Measurements from ENCODE around the gene PTPN1. TPM values are rescaled to one million over a fixed set of nuclear protein-coding genes. Genes with fewer than 3 reads are reported as not detected.
A peak's percentile ranks its signal among the peaks of the same experiment; 100 is the strongest.
"Not testable (repeated sequence)": the region's sequence is repeated elsewhere in the genome, so short reads cannot be mapped to it uniquely, and the experiment has no call there.

PTPN1 gene
- total RNA-seq, 2 donors from 2014 or later, result 65.5 to 67.7 TPM

GRCh38 chr20:50597406-50597969 is 87.3 kb downstream of the PTPN1 start:
- peaks cover 4% of the 10 kb centered on the region for H3K4me1 Mint-ChIP-seq
- H3K27me3 Mint-ChIP-seq, result peaks cover 10% of the 10 kb centered on the region
- no peak overlapping the region for H3K4me3 Mint-ChIP-seq
- no peak for ATAC-seq
- H3K27ac Mint-ChIP-seq, result no peak overlapping the region
- no peak for DNase-seq
- H3K36me3 Mint-ChIP-seq (ENCODE audit: low read depth), result no peaks in the 10 kb centered on the region
- H3K9me3 ChIP-seq (ENCODE audit: control insufficient read depth, low read length, poor library complexity, severe bottlenecking), result no peaks in the 10 kb centered on the region

- Mint-ChIP-seq H3K27me3 (peaks cover 14% of the 10 kb centered on the region), H3K4me1 (peaks cover 4% of the 10 kb centered on the region), H3K27ac (no peak overlapping the region), H3K4me3 (no peak overlapping the region), H3K36me3 (ENCODE audit: low read depth) (no peaks in the 10 kb centered on the region)
- ATAC-seq, result no peak
- H3K9me3 ChIP-seq (ENCODE audit: control insufficient read depth, low read length, poor library complexity, severe bottlenecking), result no peaks in the 10 kb centered on the region
- DNase-seq, result no peak
Measured at GRCh38 chr20:50598074-50598473, 87.9 kb downstream of the PTPN1 start.

GRCh38 chr20:50598768-50599167 is 88.6 kb downstream of the PTPN1 start:
- not testable (repeated sequence) for DNase-seq; ATAC-seq; H3K4me3 Mint-ChIP-seq; H3K9me3 ChIP-seq (ENCODE audit: control insufficient read depth, low read length, poor library complexity, severe bottlenecking); H3K36me3 Mint-ChIP-seq (ENCODE audit: low read depth); H3K27ac Mint-ChIP-seq; H3K4me1 Mint-ChIP-seq
- H3K27me3 Mint-ChIP-seq, result peaks cover 19% of the 10 kb centered on the region

GRCh38 chr20:50600281-50600895 is 90.2 kb downstream of the PTPN1 start:
- H3K4me1 Mint-ChIP-seq, result peaks cover 8% of the 10 kb centered on the region
- H3K9me3 ChIP-seq (ENCODE audit: control insufficient read depth, low read length, poor library complexity, severe bottlenecking), result no peaks in the 10 kb centered on the region
- peaks cover 26% of the 10 kb centered on the region for H3K27me3 Mint-ChIP-seq
- ATAC-seq (no peak), DNase-seq (no peak)
- no peaks in the 10 kb centered on the region for H3K36me3 Mint-ChIP-seq (ENCODE audit: low read depth)
- H3K4me3 Mint-ChIP-seq, result no peak overlapping the region
- peak overlapping the region; percentile 24 for H3K27ac Mint-ChIP-seq

- Mint-ChIP-seq H3K4me1 (peaks cover 4% of the 10 kb centered on the region), H3K36me3 (ENCODE audit: low read depth) (no peaks in the 10 kb centered on the region), H3K27me3 (peaks cover 27% of the 10 kb centered on the region), H3K27ac (no peak overlapping the region), H3K4me3 (no peak overlapping the region)
- ATAC-seq, result no peak
- H3K9me3 ChIP-seq (ENCODE audit: control insufficient read depth, low read length, poor library complexity, severe bottlenecking), result no peaks in the 10 kb centered on the region
- DNase-seq, result no peak
Measured at GRCh38 chr20:50601511-50602431, 91.6 kb downstream of the PTPN1 start.

GRCh38 chr20:50602432-50603088 is 92.4 kb downstream of the PTPN1 start:
- no peak for DNase-seq
- ATAC-seq, result no peak

GRCh38 chr20:50604451-50604850 is 94.3 kb downstream of the PTPN1 start:
- Mint-ChIP-seq H3K36me3 (ENCODE audit: low read depth) (no peaks in the 10 kb centered on the region), H3K4me3 (no peak overlapping the region), H3K27ac (no peak overlapping the region), H3K4me1 (peaks cover 4% of the 10 kb centered on the region), H3K27me3 (peaks cover 35% of the 10 kb centered on the region)
- DNase-seq (no peak), ATAC-seq (no peak)
- H3K9me3 ChIP-seq (ENCODE audit: control insufficient read depth, low read length, poor library complexity, severe bottlenecking), result no peaks in the 10 kb centered on the region

More at GRCh38 chr20:50602432-50603088, 92.4 kb downstream of the PTPN1 start:
- Mint-ChIP-seq H3K27me3 (peaks cover 35% of the 10 kb centered on the region), H3K4me1 (peaks cover 4% of the 10 kb centered on the region), H3K4me3 (no peak overlapping the region), H3K36me3 (ENCODE audit: low read depth) (no peaks in the 10 kb centered on the region), H3K27ac (no peak overlapping the region)
- no peaks in the 10 kb centered on the region for H3K9me3 ChIP-seq (ENCODE audit: control insufficient read depth, low read length, poor library complexity, severe bottlenecking)

- no peak overlapping the region for H3K27ac Mint-ChIP-seq
- H3K4me1 Mint-ChIP-seq, result peaks cover 4% of the 10 kb centered on the region
- no peaks in the 10 kb centered on the region for H3K36me3 Mint-ChIP-seq (ENCODE audit: low read depth)
- DNase-seq, result no peak
- H3K4me3 Mint-ChIP-seq, result no peak overlapping the region
- no peak for ATAC-seq
- peaks cover 34% of the 10 kb centered on the region for H3K27me3 Mint-ChIP-seq
- H3K9me3 ChIP-seq (ENCODE audit: control insufficient read depth, low read length, poor library complexity, severe bottlenecking), result no peaks in the 10 kb centered on the region
Measured at GRCh38 chr20:50605136-50605535, 95.0 kb downstream of the PTPN1 start.

- DNase-seq (no peak), ATAC-seq (no peak)
- Mint-ChIP-seq H3K4me3 (no peak overlapping the region), H3K27ac (no peak overlapping the region), H3K27me3 (peaks cover 25% of the 10 kb centered on the region), H3K4me1 (peaks cover 4% of the 10 kb centered on the region), H3K36me3 (ENCODE audit: low read depth) (no peaks in the 10 kb centered on the region)
- no peaks in the 10 kb centered on the region for H3K9me3 ChIP-seq (ENCODE audit: control insufficient read depth, low read length, poor library complexity, severe bottlenecking)
Measured at GRCh38 chr20:50607436-50607835, 97.3 kb downstream of the PTPN1 start.

GRCh38 chr20:50607850-50608749 is 97.9 kb downstream of the PTPN1 start:
- Mint-ChIP-seq H3K27me3 (peaks cover 21% of the 10 kb centered on the region), H3K4me3 (no peak overlapping the region), H3K36me3 (ENCODE audit: low read depth) (no peaks in the 10 kb centered on the region), H3K4me1 (peaks cover 4% of the 10 kb centered on the region), H3K27ac (no peak overlapping the region)
- ATAC-seq (no peak), DNase-seq (no peak)
- H3K9me3 ChIP-seq (ENCODE audit: control insufficient read depth, low read length, poor library complexity, severe bottlenecking), result no peaks in the 10 kb centered on the region

GRCh38 chr20:50608750-50609104 is 98.5 kb downstream of the PTPN1 start:
- DNase-seq, result no peak
- Mint-ChIP-seq H3K4me1 (peaks cover 4% of the 10 kb centered on the region), H3K36me3 (ENCODE audit: low read depth) (no peaks in the 10 kb centered on the region), H3K27me3 (peaks cover 16% of the 10 kb centered on the region), H3K27ac (no peak overlapping the region), H3K4me3 (no peak overlapping the region)
- H3K9me3 ChIP-seq (ENCODE audit: control insufficient read depth, low read length, poor library complexity, severe bottlenecking), result no peaks in the 10 kb centered on the region
- ATAC-seq, result no peak

GRCh38 chr20:50609438-50609989 is 99.3 kb downstream of the PTPN1 start:
- ATAC-seq, result no peak

More at GRCh38 chr20:50609438-50609989, 99.3 kb downstream of the PTPN1 start:
- Mint-ChIP-seq H3K27me3 (peaks cover 9% of the 10 kb centered on the region), H3K4me3 (no peak overlapping the region), H3K27ac (no peak overlapping the region), H3K4me1 (no peaks in the 10 kb centered on the region), H3K36me3 (ENCODE audit: low read depth) (no peaks in the 10 kb centered on the region)
- no peak for DNase-seq
- no peaks in the 10 kb centered on the region for H3K9me3 ChIP-seq (ENCODE audit: control insufficient read depth, low read length, poor library complexity, severe bottlenecking)
